Parathyroid adenoma (tissue), 2 donors: ENCODE results near the gene VMP1.

ENCODE experiments used
- H2AFZ ChIP-seq: fragments of 300-600 bp; sonication (generic); one replicate; pipeline ENCODE4 v1.7.0; 2017; ENCODE audit warnings: antibody characterized with exemption, mild to moderate bottlenecking
- H3K27ac ChIP-seq: fragments of 300-600 bp; sonication (generic); one replicate; pipeline ENCODE4 v1.7.0; 2017
- H3K27me3 ChIP-seq: fragments of 300-600 bp; sonication (generic); one replicate; pipeline ENCODE4 v1.7.0; 2017; ENCODE audit warnings: low read length; ENCODE audit not compliant: control insufficient read depth, insufficient read depth
- H3K36me3 ChIP-seq: fragments of 300-600 bp; sonication (generic); one replicate; pipeline ENCODE4 v1.7.0; 2017; ENCODE audit warnings: low read length; ENCODE audit not compliant: control insufficient read depth, insufficient read depth
- H3K4me1 ChIP-seq: fragments of 300-600 bp; sonication (generic); one replicate; pipeline ENCODE4 v1.7.0; 2017; ENCODE audit warnings: control low read depth
- H3K4me2 ChIP-seq: fragments of 300-600 bp; sonication (generic); one replicate; pipeline ENCODE4 v1.7.0; 2017; ENCODE audit warnings: low read length
- H3K4me3 ChIP-seq: fragments of 300-600 bp; sonication (generic); one replicate; pipeline ENCODE4 v1.7.0; 2017; ENCODE audit warnings: low read depth, low read length
- H3K79me2 ChIP-seq: fragments of 300-600 bp; sonication (generic); one replicate; pipeline ENCODE4 v1.7.0; 2017; ENCODE audit warnings: control low read depth
- H3K9ac ChIP-seq: fragments of 300-600 bp; sonication (generic); one replicate; pipeline ENCODE4 v1.7.0; 2017; ENCODE audit warnings: mild to moderate bottlenecking
- H3K9me3 ChIP-seq: fragments of 300-600 bp; sonication (generic); one replicate; pipeline ENCODE4 v1.7.0; 2017; ENCODE audit warnings: low read length; ENCODE audit not compliant: control insufficient read depth
- CTCF ChIP-seq: fragments of 300-600 bp; sonication (generic); IDR thresholded peaks from one replicate; pipeline ENCODE4 v1.7.0; 2017; ENCODE audit warnings: antibody characterized with exemption, mild to moderate bottlenecking
- donor health status: primary hyperparathyroidism.

VMP1 gene

DNA sequence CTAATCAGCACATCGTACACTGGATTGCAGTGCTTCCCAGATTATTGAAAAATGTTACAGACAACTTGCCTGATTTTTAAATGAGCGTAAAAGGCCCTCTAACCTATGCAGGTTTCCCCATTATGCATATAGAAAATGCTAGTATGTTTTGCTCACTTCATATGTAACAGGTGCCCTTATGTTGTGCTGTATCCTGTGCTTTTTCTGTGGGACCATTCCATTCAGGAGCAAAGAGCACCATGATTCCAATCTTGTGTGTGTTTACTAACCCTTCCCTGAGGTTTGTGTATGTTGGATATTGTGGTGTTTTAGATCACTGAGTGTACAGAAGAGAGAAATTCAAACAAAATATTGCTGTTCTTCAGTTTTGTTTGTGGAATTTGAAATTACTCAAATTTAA, 13.1 kb upstream of the VMP1 start:
- H3K36me3 ChIP-seq = no peaks in the 10 kb centered on the region
- H3K9me3 ChIP-seq = no peaks in the 10 kb centered on the region
- no peak for TF ChIP-seq CTCF
- H3K27me3 ChIP-seq = no peaks in the 10 kb centered on the region
- H3K9ac ChIP-seq = no peak overlapping the region
- H2AFZ ChIP-seq = no peak overlapping the region
- no peaks in the 10 kb centered on the region for H3K4me1 ChIP-seq
- no peak overlapping the region for H3K4me3 ChIP-seq
- H3K4me2 ChIP-seq = no peak overlapping the region
- H3K27ac ChIP-seq = no peak overlapping the region
- peaks cover 5% of the 10 kb centered on the region for H3K79me2 ChIP-seq

DNA sequence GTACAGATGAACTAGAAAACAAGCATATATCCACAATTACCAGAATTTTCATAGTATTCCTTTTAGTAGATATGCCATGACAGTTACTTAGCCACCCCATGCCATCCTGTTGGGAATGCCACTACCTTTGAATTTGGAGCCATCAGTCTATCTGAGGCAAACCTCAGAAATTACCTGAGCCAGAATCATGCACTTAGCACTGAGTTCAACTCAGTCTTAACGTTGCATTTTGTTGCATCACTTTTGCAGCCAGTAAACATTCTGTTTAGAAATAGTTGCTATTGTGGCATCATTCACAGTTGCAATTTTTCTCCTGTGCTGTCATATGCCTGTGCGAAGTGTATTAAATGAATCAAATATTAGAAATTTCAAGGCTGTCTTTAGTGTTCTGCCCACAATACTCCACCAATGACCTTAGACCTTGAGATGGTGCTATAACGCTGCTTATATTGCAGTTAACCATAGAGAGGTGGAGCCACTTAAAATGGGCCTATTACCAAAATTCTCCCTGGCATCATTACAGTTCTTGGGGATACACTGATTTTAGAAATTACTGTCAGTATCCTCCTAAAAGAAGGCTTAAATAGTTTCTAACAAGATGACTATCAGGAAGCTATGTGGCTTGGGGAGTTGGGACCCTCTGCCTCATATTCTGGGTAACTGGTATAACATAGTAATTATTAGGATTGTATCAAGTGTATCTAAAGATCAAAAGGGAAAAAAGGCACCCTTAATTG, 11.3 kb upstream of the VMP1 start:
- Histone ChIP-seq H3K79me2 (peaks cover 5% of the 10 kb centered on the region), H3K27ac (no peak overlapping the region), H3K36me3 (no peaks in the 10 kb centered on the region)

DNA sequence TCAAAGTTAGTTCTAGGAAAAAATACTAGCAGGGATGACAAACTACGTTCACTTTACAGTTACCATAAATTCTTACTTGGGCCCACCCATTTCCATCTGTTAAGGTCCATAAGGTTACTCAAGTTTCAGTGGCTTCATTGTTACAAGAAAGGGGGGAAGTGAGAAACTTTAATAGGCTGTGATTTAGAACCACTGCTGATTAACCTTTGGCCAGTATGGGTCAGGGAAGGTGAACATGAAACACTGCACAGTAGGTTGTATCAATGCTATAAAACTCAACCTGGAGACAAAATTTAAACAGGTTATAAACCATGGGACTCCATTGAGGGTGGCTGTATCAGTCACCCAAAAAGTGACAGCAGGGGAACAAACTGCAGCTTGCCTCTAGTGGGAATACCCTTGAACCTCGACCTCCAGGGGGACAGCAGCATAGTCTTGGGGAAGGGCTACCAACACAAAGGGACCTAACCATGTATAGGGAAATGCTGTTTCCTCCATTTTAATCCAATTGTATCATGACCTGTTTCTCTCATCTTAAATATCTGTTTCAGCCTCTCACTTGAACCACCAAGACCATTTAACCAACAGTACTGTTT, 10.7 kb upstream of the VMP1 start:
- H3K36me3 ChIP-seq = no peaks in the 10 kb centered on the region
- H3K4me1 ChIP-seq = no peaks in the 10 kb centered on the region
- H3K9ac ChIP-seq = no peak overlapping the region
- TF ChIP-seq CTCF = no peak
- no peak overlapping the region for H3K4me2 ChIP-seq
- no peak overlapping the region for H3K4me3 ChIP-seq
- no peak overlapping the region for H3K27ac ChIP-seq
- H3K79me2 ChIP-seq = peaks cover 5% of the 10 kb centered on the region
- no peaks in the 10 kb centered on the region for H3K27me3 ChIP-seq
- no peaks in the 10 kb centered on the region for H3K9me3 ChIP-seq
- H2AFZ ChIP-seq = no peak overlapping the region

More for the DNA sequence above, 11.3 kb upstream of the VMP1 start:
- no peak overlapping the region for H3K4me2 ChIP-seq
- H3K9me3 ChIP-seq = no peaks in the 10 kb centered on the region
- no peaks in the 10 kb centered on the region for H3K4me1 ChIP-seq
- TF ChIP-seq CTCF = no peak
- no peak overlapping the region for H2AFZ ChIP-seq
- H3K27me3 ChIP-seq = no peaks in the 10 kb centered on the region
- H3K9ac ChIP-seq = no peak overlapping the region
- no peak overlapping the region for H3K4me3 ChIP-seq

DNA sequence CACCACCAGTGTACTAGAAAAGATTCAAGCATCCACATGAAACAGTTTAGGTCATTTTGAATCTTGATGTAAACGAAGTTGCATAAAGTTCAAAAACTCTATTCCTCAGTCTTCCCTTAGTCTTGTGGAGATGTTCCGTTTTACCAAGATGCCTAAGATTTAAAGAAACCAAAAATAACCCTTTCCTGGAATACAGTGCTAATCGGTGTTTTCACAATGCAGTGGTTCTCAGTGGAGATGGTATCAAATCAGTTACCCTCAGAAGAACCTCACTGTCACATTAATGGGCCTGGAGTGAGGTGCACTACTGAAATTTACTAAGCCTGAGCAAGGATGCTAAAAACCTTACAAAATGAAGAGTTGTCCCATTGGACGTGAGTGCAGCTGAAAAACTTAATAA, 9.3 kb upstream of the VMP1 start:
- Histone ChIP-seq H3K27me3 (no peaks in the 10 kb centered on the region), H3K36me3 (no peaks in the 10 kb centered on the region), H3K4me3 (no peak overlapping the region), H3K9ac (no peak overlapping the region), H3K9me3 (no peaks in the 10 kb centered on the region), H3K4me2 (no peak overlapping the region), H3K27ac (no peak overlapping the region), H2AFZ (no peak overlapping the region), H3K79me2 (peaks cover 5% of the 10 kb centered on the region), H3K4me1 (no peaks in the 10 kb centered on the region)
- no peak for TF ChIP-seq CTCF

GRCh38 chr17:59699218-59699617, 8.2 kb upstream of the VMP1 start:
- Histone ChIP-seq H3K27ac (no peak overlapping the region), H3K27me3 (no peaks in the 10 kb centered on the region), H3K4me2 (no peak overlapping the region), H3K4me1 (no peaks in the 10 kb centered on the region), H3K79me2 (peaks cover 10% of the 10 kb centered on the region), H2AFZ (no peak overlapping the region), H3K4me3 (no peak overlapping the region), H3K36me3 (no peaks in the 10 kb centered on the region), H3K9me3 (no peaks in the 10 kb centered on the region), H3K9ac (no peak overlapping the region)
- TF ChIP-seq CTCF = no peak
